BJ (cell line): ENCODE results near the gene INPP5J. TPM values are rescaled to one million over a fixed set of nuclear protein-coding genes. Genes with fewer than 3 reads are reported as not detected.
"Not testable (repeated sequence)": the region's sequence is repeated elsewhere in the genome, so short reads cannot be mapped to it uniquely, and the experiment has no call there.

Source experiments
- CTCF ChIA-PET: fragments of 350-600 bp; formaldehyde crosslinking; extraction: SDS; loops from one replicate; lab custom pipeline; 2021; ENCODE audit warnings: antibody characterized with exemption, inconsistent platforms; lab: Yijun Ruan, JAX
- POLR2A ChIA-PET: fragments of 300-600 bp; sonication (Branson Sonifier 250); formaldehyde crosslinking; extraction: SDS; loops from one replicate; lab custom pipeline; 2021; ENCODE audit warnings: antibody characterized with exemption; lab: Charles Lee
- DNase-seq: peaks from one replicate; pipeline ENCODE4 v3.0.0-alpha.2; 2011; ENCODE audit warnings: low read depth
- H3K27me3 ChIP-seq: 2 replicates; pipeline ENCODE4 v1.6.0; 2011; ENCODE audit warnings: low read length; ENCODE audit not compliant: control insufficient read depth, insufficient read depth
- H3K36me3 ChIP-seq: 2 replicates; pipeline ENCODE4 v1.5.1; 2011; ENCODE audit warnings: low read length; ENCODE audit not compliant: control insufficient read depth, insufficient read depth
- H3K4me3 ChIP-seq: 2 replicates; pipeline ENCODE4 v1.5.1; 2011; ENCODE audit warnings: low read depth, mild to moderate bottlenecking, control low read depth, low read length
- CTCF ChIP-seq: IDR thresholded peaks from 2 replicates; pipeline ENCODE4 v1.5.1; 2011; ENCODE audit warnings: low read depth, mild to moderate bottlenecking, control low read depth, inconsistent platforms, low read length, moderate library complexity; ENCODE audit not compliant: insufficient read depth
- polyA minus RNA-seq: library from RNA; depleted of rRNA, polyadenylated mRNA; stranded (reverse); fragments of >200 nt; gene quantifications from 2 replicates; pipeline ENCODE4 v1.2.3, GENCODE V29; 2011; rRNA and poly(A)+ RNA removed
- polyA plus RNA-seq: library from polyadenylated mRNA; depleted of rRNA; stranded (reverse); fragments of >200 nt; gene quantifications from 2 replicates; pipeline ENCODE4 v1.2.3, GENCODE V29; 2011; rRNA removed

The INPP5J gene
- 1.1 and 1.5 TPM in 2 replicates for polyA plus RNA-seq
- 0.98 and 2.5 TPM in 2 replicates for polyA minus RNA-seq

GRCh38 chr22:31122532-31123291 lies at the start of gene INPP5J:
Gene INPP5J, plus strand, starts transcription at chr22:31122966. Its CDS starts 49 bp downstream, at chr22:31123015.
- ChIA-PET POLR2A (no interaction called here), CTCF (interaction anchor here (1.0 to 1.4 kb wide), 2 partner anchors 14 to 33 kb away, joined by 3 to 5 read pairs; no protein-coding TSS in a partner anchor)
- Histone ChIP-seq H3K27me3 (no peaks in the 10 kb centered on the region; the same call in 1 of the 2 replicates), H3K36me3 (no peaks in the 10 kb centered on the region), H3K4me3 (peak within 1 kb of the TSS; percentile 52)
- no peak for TF ChIP-seq CTCF
- DNase-seq: no peak

GRCh38 chr22:31073125-31073524 lies 49.6 kb upstream of the INPP5J start:
- H3K27me3 ChIP-seq, H3K36me3 ChIP-seq, POLR2A ChIA-PET, DNase-seq, H3K4me3 ChIP-seq: not testable (repeated sequence)
- CTCF ChIA-PET: interaction anchor here (1.7 kb wide), 1 partner anchor 10 kb away, joined by 4 read pairs; no protein-coding TSS in a partner anchor

GRCh38 chr22:31073545-31074145 lies 49.1 kb upstream of the INPP5J start:
- H3K4me3 ChIP-seq, H3K27me3 ChIP-seq, H3K36me3 ChIP-seq, POLR2A ChIA-PET, DNase-seq: not testable (repeated sequence)
- CTCF ChIA-PET: interaction anchor here (0.7 to 1.7 kb wide), 3 partner anchors 10 to 20 kb away, joined by 3 to 4 read pairs (median 3); no protein-coding TSS in a partner anchor

GRCh38 chr22:31075961-31076360 lies 46.8 kb upstream of the INPP5J start:
- DNase-seq: peak; percentile 49
- Histone ChIP-seq H3K4me3 (no peak overlapping the region), H3K27me3 (no peaks in the 10 kb centered on the region), H3K36me3 (no peaks in the 10 kb centered on the region)
- no peak for TF ChIP-seq CTCF
- ChIA-PET POLR2A (no interaction called here), CTCF (interaction anchor here (1.2 kb wide), 1 partner anchor 127 kb away, joined by 4 read pairs; no protein-coding TSS in a partner anchor)

- H3K36me3 ChIP-seq: no peaks in the 10 kb centered on the region
- no peak for TF ChIP-seq CTCF
- ChIA-PET POLR2A (no interaction called here), CTCF (no interaction called here)
- no peaks in the 10 kb centered on the region for H3K27me3 ChIP-seq
- no peak for DNase-seq
- no peak overlapping the region for H3K4me3 ChIP-seq
Measured at GRCh38 chr22:31077681-31078080, 45.1 kb upstream of the INPP5J start.

- H3K27me3 ChIP-seq, H3K36me3 ChIP-seq, POLR2A ChIA-PET, DNase-seq, H3K4me3 ChIP-seq: not testable (repeated sequence)
- CTCF ChIA-PET: interaction anchor here (0.6 kb wide), 1 partner anchor 34 kb away, joined by 3 read pairs; no protein-coding TSS in a partner anchor
Measured at GRCh38 chr22:31078389-31078788, 44.4 kb upstream of the INPP5J start.
